Embryonic facial prominence (tissue), 1 donor: ENCODE measurements around the gene OTUB2.
"Not testable (repeated sequence)": the region's sequence is repeated elsewhere in the genome, so short reads cannot be mapped to it uniquely, and the experiment has no call there.

Source experiments
- DNase-seq: peaks from one replicate; pipeline ENCODE4 v3.0.0-alpha.2; 2016; ENCODE audit errors: extremely low spot score

OTUB2 gene

GRCh38 chr14:94056579-94057308 is 30.6 kb downstream of the OTUB2 start:
- DNase-seq: no peak

GRCh38 chr14:94058128-94058673 is 32.1 kb downstream of the OTUB2 start:
- DNase-seq: no peak

DNA sequence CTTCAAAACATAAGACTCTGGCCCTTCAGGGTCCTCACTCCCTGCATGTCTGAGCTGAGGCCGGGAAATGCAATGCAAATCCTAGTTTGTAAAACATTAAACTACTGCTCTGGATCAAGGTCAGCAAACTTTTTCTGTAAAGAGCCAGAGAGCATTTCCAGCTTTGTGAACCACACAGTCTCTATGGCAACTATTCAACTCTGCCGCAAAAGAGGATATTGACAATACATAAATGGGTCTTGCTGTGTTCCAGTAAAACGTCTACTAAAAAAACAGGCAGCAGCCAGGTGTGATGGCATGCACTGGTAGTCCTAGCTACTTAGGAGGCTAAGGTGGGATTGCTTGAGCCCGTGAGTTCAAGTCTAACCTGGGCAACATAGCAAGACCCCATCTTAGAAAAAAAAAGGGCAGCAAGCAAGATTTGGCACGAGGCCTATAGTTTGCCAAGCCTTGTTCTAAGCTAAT is 32.6 kb downstream of the OTUB2 start:
- no peak for DNase-seq

GRCh38 chr14:94059998-94060397 is 33.9 kb downstream of the OTUB2 start:
- no peak for DNase-seq

- DNase-seq: no peak
Measured at GRCh38 chr14:94062344-94062940, 36.3 kb downstream of the OTUB2 start.

GRCh38 chr14:94066089-94066676 is 40.0 kb downstream of the OTUB2 start:
- no peak for DNase-seq

GRCh38 chr14:94072076-94072475 is 45.9 kb downstream of the OTUB2 start:
- not testable (repeated sequence) for DNase-seq

GRCh38 chr14:94074534-94074933 is 48.4 kb downstream of the OTUB2 start:
- DNase-seq: no peak

- no peak for DNase-seq
Measured at GRCh38 chr14:94075008-94075407, 48.9 kb downstream of the OTUB2 start.

GRCh38 chr14:94077111-94077821 is 51.1 kb downstream of the OTUB2 start:
- DNase-seq: no peak

DNA sequence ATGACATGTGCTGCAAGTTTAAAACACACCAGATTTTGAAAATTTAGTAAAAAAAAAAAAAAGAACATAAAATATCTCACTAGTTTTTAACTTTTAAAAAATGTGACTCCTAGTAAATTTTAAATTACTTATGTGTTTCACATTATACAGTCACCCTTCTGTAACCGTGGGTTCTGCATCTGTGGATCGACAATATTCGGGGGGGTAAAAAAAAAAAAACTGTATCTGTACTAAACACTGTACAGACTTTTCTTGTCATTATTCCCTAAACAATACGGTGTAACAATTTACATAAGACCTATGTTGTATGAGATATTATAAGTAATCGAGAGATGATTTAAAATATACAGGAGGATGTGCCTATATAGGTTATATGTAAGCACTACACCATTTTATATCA is 51.7 kb downstream of the OTUB2 start:
- DNase-seq: no peak

DNA sequence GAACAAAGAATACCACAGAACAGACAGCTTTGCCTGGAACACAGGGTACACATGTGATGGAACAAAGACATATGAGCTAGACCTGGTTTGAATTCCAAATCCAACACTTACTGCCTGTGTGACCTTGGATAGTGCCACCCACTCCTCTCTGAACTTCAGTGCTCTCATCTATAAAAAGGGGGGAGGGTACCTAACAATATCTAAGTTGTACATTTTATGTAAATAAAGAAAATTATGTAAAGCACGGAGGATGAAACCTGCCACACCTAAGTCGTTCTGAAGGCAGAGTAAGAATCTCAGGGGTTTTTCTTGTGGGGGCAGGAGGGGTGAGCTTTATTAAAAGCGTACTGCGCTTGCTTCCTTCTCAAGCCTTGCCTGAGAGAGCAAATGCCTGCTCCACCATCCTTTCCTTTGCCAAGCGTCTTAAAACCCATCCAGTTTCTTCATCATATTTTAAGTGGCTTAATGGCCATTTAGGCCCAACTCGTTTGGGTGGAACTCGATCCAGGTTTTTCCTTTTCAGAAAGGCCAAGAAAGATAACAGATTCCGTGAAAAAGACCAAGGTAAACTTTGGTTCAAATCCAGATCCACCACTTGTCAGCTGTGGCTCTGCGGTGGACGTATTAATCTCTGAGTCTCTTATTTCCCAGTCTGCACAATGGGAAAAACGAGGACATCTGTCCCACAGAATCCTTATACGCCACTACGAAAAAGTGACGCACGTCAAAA is 53.9 kb downstream of the OTUB2 start:
- no peak for DNase-seq

- peak; percentile 92 for DNase-seq
Measured at GRCh38 chr14:94080621-94081385, 54.7 kb downstream of the OTUB2 start, which contains the start of the genes DDX24 and IFI27L1. DDX24 (minus strand) TSS chr14:94081202; CDS start chr14:94079742, 1,460 bp downstream. IFI27L1 (plus strand) TSS chr14:94081310; CDS start chr14:94096938, 15,628 bp downstream.

DNA sequence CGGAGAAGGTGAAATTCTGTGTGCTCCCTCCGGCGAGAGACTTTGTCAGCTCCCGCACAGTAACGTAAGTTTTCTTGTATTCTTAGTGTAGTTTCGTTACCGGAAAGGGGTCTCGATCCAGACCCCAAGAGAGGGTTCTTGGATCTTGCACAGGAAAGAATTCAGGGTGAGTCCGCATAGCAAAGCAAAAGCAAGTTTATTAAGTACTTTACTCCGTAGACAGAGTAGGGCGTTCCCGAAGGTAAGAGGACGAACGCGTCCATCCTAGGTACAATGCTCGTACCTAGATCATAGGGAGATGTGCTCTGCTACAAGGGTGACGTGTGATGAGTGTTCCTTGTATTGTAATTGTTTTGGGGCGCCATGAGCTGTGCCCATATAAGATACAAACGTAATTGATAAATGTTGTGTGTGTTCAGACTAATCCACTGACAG is 55.3 kb downstream of the OTUB2 start:
- no peak for DNase-seq

- DNase-seq: no peak
Measured at GRCh38 chr14:94087891-94088290, 61.8 kb downstream of the OTUB2 start.

GRCh38 chr14:94088516-94088915 is 62.4 kb downstream of the OTUB2 start:
- DNase-seq: no peak

DNA sequence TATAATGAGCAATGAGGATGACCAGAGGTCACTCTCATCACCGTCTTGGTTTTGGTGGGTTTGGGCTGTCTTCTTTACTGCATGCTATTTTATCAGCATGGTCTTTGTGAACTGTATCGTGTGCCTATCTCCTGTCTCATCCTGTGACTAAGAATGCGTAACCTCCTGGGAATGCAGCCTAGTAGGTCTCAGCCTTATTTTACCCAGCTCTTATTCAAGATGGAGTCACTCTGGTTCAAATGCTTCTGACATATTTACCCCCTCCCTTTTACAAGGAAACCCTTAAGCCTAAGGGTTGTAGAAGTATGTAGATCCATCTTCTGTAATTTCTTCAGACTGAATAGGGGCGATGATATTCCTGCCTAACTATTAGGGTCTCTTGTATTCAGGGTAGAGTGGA is 63.3 kb downstream of the OTUB2 start:
- no peak for DNase-seq

DNA sequence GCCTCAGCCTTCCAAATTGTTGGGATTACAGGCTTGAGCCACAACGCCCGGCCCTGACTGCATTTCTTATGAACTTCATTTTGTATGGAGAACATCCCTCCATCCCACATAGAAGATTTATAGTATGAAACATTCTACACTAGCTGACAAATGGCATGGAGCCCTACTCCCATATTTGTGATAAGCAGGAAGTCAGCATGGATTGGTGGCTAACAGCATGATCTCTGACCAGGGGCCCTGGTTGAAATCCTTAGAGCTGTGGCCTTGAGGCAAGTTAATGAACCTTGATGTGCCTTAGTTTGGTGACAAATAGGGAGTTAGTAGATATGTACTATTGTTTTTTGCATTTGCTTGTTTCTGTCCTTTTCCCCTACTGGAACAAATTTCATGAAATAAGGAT is 67.3 kb downstream of the OTUB2 start:
- DNase-seq: no peak

DNA sequence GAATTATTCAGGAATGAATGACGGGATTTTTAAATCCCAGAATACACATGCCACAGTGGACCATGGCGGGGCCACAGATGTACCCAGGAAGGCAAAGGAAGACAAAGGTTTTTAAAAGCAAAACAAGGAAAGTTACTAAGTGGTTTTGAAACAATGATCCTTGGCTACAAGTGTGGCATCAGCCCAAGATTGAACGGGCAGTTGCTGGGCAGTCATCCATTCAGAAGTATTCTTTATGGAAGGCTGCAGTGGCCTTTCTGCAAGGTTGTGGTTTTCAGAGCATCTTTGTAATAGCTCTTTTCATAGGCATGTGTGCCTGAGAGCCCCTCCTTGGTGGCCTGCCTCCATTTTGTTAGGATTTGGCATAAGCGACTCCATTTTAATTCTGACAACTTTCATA is 71.0 kb downstream of the OTUB2 start:
- DNase-seq: no peak
